Pancreas (tissue), 10 donors: Measurements from ENCODE around the gene ABHD8. TPM values are rescaled to one million over a fixed set of nuclear protein-coding genes. Genes with fewer than 3 reads are reported as not detected.

Experiments
- ATAC-seq, 4 donors: fragments of 200-7000 bp; cut with Tn5 transposase; one replicate each; pipeline versions ENCODE4 v1.8.0 to v1.9.1; 2020; ENCODE audit warnings: mild to moderate bottlenecking in 4 of 4, moderate library complexity in 4 of 4
- DNase-seq, 6 donors: peaks; one replicate each; pipeline ENCODE4 v3.0.0-alpha.2; 2020
- FAIRE-seq: peaks from 2 replicates; lab custom pipeline; 2012; peaks lifted over from hg19 to GRCh38; lab: Jason Lieb, UNC
- H3K27ac ChIP-seq, 4 donors: fragments of 200-600 bp; sonication (generic); 1 replicate in 3 of 4; 2 replicates in 1 of 4; pipeline versions ENCODE4 v1.5.0 to v1.8.0; 2020
- H3K27me3 ChIP-seq, 4 donors: fragments of 200-600 bp; one replicate each; pipeline ENCODE4 v1.8.0; 2021
- H3K36me3 ChIP-seq, 3 donors: fragments of 200-600 bp; sonication (generic) in 1 of 3; one replicate each; pipeline versions ENCODE4 v1.5.0 to v1.8.0; 2020 to 2021
- H3K4me1 ChIP-seq, 3 donors: fragments of 200-600 bp; one replicate each; pipeline ENCODE4 v1.8.0; 2021
- H3K4me3 ChIP-seq, 4 donors: fragments of 200-600 bp; sonication (generic) in 2 of 4; one replicate each; pipeline versions ENCODE4 v1.5.0 to v1.8.0; 2020 to 2021
- H3K9me3 ChIP-seq, 4 donors: fragments of 200-600 bp; one replicate each; pipeline ENCODE4 v1.8.0; 2021
- CTCF ChIP-seq, 4 donors: fragments of 200-600 bp; sonication (generic) in 3 of 4; IDR thresholded peaks; one replicate each; pipeline versions ENCODE4 v1.5.0 to v1.8.0; 2021; ENCODE audit warnings: antibody characterized with exemption in 4 of 4
- WGBS, 2 donors: extraction: QIAGEN DNeasy Blood & Tissue Kit; methylation state at CpG; one replicate each; pipeline ENCODE4 v1.1.7; 2013; 5-methylcytosine and 5-hydroxymethylcytosine counted together
- intact Hi-C, 3 donors: fragments of 100-400 bp; cut with DNase I; formaldehyde crosslinking; loops; one replicate each; pipeline versions ENCODE4 v1.11.1 to v1.14.2; 2022
- polyA plus RNA-seq, 2 donors: library from polyadenylated mRNA; stranded (reverse); fragments of 200-250 nt; gene quantifications; one replicate each; pipeline ENCODE4 v1.2.3, GENCODE V29; 2013
- total RNA-seq, 6 donors: library from RNA; stranded (reverse); fragmentation: NEBNext Ultra II Directional in 4 of 6; extraction: Animal tissue kit (Norgen Biotek cat#: 25700) in 4 of 6; gene quantifications; one replicate each; pipeline versions ENCODE4 v1.2.1 to v1.2.4, GENCODE V29; 2021 to 2023
- donor health status: healthy with polysubstance abuse.
- donor health status: DM: no; HTN: no; CAD: no; lungs with moderate emphysema.
- donor health status: DM: no; HTN: no; CAD: no.
- donor health status: control.
- donor health status: control.
- donor health status: Bipolar disorder and iron deficiency.
- donor health status: DM: yes; HTN: yes; CAD: no.
- donor health status: DM: no; HTN: no; CAD: no.
- donor health status: DM: no; HTN: no; CAD: no.
- donor health status: DM: yes; HTN: yes; CAD: no.

Gene ABHD8
- total and polyA plus RNA-seq, 8 donors, result 5.2 to 8.6 (median 6.6) TPM

GRCh38 chr19:17293605-17294004, 9.6 kb downstream of the ABHD8 start:
- intact Hi-C loops, result no loop called here
- Histone ChIP-seq H3K27me3 (no peaks in the 10 kb centered on the region), H3K36me3 (no peaks in the 10 kb centered on the region), H3K27ac (no peak overlapping the region), H3K4me1 (no peaks in the 10 kb centered on the region), H3K4me3 (no peak overlapping the region), H3K9me3 (no peaks in the 10 kb centered on the region)
- no peak for TF ChIP-seq CTCF (IDR thresholded peaks at IDR 0.05)
- no peak for FAIRE-seq
- ATAC-seq, result no peak
- DNase-seq, result no peak
- 93% methylated on average over 14 of the region's 14 CpGs for WGBS, 2 donors

- no peaks in the 10 kb centered on the region for H3K4me1 ChIP-seq
- H3K27ac ChIP-seq, result peak overlapping the region in 1 of 4 donors; percentile 46
- 44 to 52% methylated on average over 46 of the region's 46 CpGs for WGBS, 2 donors
- peak in 2 of 4 donors; percentile 26 to 29 for TF ChIP-seq CTCF (IDR thresholded peaks at IDR 0.05)
- H3K4me3 ChIP-seq, result peak overlapping the region in 3 of 4 donors; percentile 4 to 54 (median 28)
- H3K27me3 ChIP-seq, result no peaks in the 10 kb centered on the region
- DNase-seq (peak in 5 of 6 donors; percentile 36 to 82 (median 59)), FAIRE-seq (no peak), ATAC-seq (peak; percentile 67 to 95 (median 88))
- no peaks in the 10 kb centered on the region for H3K36me3 ChIP-seq
- intact Hi-C loops, result no loop called here
- no peaks in the 10 kb centered on the region for H3K9me3 ChIP-seq
Measured at GRCh38 chr19:17292301-17293074, 10.7 kb downstream of the ABHD8 start.

- Histone ChIP-seq H3K4me3 (no peak overlapping the region), H3K36me3 (no peaks in the 10 kb centered on the region), H3K27me3 (no peaks in the 10 kb centered on the region), H3K27ac (no peak overlapping the region), H3K9me3 (no peaks in the 10 kb centered on the region), H3K4me1 (no peaks in the 10 kb centered on the region)
- no peak for TF ChIP-seq CTCF (IDR thresholded peaks at IDR 0.05)
- FAIRE-seq (no peak), ATAC-seq (peak in 3 of 4 donors; percentile 28 to 55 (median 32)), DNase-seq (peak in 4 of 6 donors; percentile 45 to 74 (median 60))
- intact Hi-C loops, result loop anchor here in 2 of 3 donors (10.0 kb wide), 1 partner anchor 225 kb away; no protein-coding TSS in a partner anchor
- WGBS, 2 donors, result 17 to 21% methylated on average over 22 of the region's 22 CpGs
Measured at GRCh38 chr19:17289489-17289888, 13.7 kb downstream of the ABHD8 start.

GRCh38 chr19:17286752-17287151, 16.5 kb downstream of the ABHD8 start:
- Histone ChIP-seq H3K4me1 (peaks cover 0 to under 1% (median 0%) of the 10 kb centered on the region in 3 donors), H3K4me3 (no peak overlapping the region), H3K9me3 (no peaks in the 10 kb centered on the region), H3K36me3 (no peaks in the 10 kb centered on the region), H3K27ac (no peak overlapping the region), H3K27me3 (peaks cover 0 to under 1% (median 0%) of the 10 kb centered on the region in 4 donors)
- TF ChIP-seq CTCF (IDR thresholded peaks at IDR 0.05), result no peak
- intact Hi-C loops, result loop anchor here in 2 of 3 donors (10.0 kb wide), 1 partner anchor 222 kb away; no protein-coding TSS in a partner anchor
- DNase-seq (no peak), FAIRE-seq (no peak), ATAC-seq (no peak)
- WGBS, 2 donors, result 71 to 78% methylated on average over 9 of the region's 9 CpGs
